HG02943 (cell line): ENCODE results near the gene TMEM45A.
"Not testable (repeated sequence)": the region's sequence is repeated elsewhere in the genome, so short reads cannot be mapped to it uniquely, and the experiment has no call there.

Experiments used
- ATAC-seq: cut with Tn5 transposase; IDR thresholded peaks from one replicate; pipeline ENCODE4 v1.9.1; 2021; ENCODE audit warnings: mild to moderate bottlenecking, low read depth, moderate library complexity; ENCODE audit not compliant: unreplicated experiment

Gene TMEM45A, protein sequence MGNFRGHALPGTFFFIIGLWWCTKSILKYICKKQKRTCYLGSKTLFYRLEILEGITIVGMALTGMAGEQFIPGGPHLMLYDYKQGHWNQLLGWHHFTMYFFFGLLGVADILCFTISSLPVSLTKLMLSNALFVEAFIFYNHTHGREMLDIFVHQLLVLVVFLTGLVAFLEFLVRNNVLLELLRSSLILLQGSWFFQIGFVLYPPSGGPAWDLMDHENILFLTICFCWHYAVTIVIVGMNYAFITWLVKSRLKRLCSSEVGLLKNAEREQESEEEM

DNA sequence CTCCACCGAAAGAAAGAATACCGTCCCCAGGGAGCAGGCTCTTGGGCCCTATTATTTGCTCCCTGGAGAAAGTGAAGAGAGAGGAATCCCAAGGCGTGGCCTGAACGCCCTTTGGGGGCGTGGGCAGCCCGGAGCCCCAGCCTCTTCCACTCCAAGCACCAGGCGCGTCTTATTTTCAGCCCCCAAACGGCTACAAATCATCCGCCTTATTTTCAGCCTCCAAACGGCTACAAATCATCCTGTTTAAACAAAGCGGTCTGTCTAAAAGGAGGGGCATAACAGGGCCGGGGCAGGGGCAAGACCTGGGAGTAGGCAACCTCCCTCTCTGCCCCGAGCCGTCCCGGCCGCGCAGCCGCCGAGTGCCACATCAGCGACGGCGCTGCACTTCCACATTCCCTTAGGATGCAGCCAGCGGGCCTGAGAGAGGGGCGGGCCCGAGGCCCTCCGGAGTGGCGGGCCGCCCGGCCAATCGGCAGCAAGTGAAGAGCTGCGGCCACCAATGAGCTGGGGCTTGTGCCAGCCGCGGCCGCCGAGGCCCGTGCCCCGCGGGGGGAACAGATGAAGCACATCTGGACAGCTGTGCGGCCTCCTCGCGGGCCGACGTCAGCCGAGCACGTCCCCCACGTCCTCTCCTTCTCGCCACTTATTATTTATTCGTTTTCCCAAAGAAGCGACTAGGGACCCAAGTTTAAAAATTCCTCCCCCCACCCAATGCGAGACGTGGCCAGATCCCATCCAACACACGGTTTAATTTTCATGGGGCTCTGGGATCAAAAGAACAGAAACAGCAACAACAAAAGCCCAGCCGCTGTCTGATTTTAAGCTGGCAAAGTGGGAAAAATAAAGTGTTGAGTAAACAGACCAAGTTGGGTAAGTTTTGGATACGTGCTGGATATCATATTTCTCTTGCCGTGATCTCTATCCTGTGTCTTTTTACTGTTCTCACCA is at the start of gene TMEM45A:
TSS of gene TMEM45A (plus strand) at position 561 of the 948 bp plus-strand sequence. CDS start 62,593 bp downstream, outside the sequence.
- peak; percentile 98 for ATAC-seq

DNA sequence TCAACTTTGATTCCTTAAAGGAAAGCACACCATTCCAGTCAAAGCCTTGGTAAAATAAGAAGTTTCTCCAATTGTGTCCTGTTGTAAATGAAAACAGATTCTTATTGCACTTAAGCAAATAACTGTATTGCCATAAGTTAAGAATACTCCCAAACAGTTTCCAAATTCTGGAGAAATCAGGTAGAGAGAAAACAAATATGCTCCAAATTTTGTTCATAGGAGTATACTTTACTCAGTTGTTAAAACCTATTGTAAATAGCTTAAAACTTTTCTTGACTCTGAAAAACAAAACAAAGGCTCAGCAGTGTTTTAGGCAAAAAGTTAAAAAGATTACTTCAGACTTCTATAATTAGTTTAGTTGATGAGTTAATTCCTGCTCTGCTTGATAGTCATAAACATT is 48.7 kb upstream of the TMEM45A start:
- ATAC-seq = no peak

DNA sequence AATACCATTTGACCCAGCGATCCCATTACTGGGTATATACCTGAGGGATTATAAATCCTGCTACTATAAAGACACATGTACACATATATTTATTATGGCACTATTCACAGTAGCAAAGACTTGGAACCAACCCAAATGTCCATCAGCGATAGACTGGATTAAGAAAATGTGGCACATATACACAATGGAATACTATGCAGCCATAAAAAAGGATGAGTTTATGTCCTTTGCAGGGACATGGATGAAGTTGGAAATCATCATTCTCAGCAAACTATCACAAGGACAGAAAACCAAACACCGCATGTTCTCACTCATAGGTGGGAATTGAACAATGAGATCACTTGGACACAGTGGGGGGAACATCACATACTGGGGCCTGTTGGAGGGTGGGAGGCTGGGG is 45.4 kb upstream of the TMEM45A start:
- not testable (repeated sequence) for ATAC-seq

DNA sequence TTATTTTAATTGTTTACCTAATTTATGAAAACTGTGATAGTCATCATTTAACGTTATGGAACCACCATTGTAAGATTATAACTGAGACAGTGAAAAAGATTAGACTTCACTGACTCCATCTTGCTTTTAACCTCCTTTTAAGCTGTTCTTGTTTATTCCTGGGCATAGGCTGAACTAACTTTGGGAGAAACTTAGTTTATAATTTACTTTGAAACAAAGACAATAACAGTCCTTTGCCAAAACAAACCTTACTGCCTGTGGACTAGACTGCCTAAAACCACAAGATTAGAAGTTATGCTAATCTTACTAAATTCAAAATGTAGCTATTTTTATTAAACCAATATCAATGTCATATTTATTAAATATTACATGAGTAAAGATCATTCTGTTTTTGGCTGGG is 44.3 kb upstream of the TMEM45A start:
- no peak for ATAC-seq

DNA sequence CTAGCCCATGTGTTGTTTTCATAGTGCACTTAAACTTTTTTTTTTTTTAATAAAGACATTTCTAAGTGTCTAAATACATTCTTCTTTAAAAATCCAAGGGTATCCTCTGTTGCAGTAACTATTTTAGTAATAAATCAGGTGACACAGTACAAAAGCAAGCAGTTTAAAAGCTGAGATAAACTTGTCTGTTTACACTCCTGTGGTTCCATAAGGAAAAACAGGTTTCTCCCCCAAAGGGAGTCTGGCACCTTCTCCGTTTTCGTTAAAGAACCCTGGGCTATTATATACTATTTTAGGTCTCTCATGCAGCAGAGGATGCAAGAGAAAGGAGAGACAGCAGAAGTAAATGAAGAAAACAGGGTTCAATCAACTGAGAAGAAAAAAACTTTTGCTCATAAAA is 43.2 kb upstream of the TMEM45A start:
- ATAC-seq = no peak

DNA sequence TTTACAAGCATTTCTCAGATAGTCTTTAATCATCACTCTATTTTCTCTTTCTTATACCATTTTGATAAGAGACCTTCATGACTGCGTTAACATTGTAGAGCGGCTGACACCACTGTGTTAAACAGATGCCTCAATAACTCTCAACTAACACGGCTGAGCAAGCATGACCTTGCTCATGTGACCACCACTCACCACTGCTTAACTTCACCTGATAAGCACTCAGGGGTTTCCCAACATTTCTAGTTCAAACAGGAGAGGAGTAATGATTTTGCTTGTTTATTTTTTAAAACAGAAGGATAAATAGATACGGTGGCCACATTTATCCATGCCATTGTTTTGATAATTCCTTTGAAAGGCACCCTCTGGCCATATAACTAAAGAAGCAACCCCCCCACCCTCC is 37.7 kb upstream of the TMEM45A start:
- no peak for ATAC-seq

DNA sequence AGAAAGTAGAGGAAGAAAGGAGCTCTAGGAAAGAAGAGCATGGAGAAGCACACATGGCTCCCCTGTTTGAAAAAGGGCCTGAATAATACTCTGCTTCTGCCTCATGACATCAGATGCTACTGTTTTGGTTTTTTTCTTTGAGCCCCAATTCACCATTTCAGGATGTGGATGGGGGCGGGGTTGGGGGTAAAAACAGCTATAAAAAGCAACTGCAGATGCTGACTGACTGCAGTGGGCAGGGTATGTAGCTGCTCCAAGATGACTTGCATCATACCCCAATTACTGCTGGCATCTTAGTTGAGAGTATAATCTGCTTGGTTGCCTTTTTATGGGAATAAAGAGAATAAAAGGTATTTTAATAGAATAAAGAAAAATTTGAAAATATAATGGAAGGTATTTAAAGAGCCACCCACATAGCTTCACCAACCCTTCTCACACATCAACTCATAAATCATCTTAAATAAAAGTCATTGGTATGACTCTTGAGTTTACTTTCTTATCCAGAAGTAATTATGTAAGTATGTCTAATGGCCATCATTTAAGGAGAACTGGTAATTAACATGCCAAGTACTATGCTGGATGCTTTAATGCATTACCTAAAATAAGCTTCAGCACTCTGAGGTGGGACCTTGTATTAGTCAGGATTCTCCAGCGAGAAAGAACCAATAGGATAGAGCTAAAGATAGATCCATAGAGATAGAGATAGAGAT is 36.4 kb upstream of the TMEM45A start:
- ATAC-seq = no peak

DNA sequence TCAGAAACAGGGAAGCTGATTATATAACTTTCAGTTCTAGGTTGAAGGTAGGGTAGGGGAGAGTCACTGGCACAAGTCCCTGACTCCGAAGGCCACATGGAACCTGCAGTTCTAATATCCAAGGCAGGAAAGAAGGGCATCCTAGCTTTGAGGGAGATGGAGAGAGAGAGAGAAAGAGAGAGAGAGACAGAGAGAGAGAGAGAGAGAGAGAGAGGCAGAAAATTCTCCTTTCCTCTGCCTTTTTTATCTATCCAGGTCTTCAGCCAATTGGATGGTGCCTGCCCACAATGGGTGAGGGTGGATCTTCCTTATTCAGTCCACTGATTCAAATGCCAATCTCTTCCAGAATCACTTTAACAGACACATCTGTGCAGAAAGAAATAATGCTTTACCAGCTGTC is 35.7 kb upstream of the TMEM45A start:
- no peak for ATAC-seq

DNA sequence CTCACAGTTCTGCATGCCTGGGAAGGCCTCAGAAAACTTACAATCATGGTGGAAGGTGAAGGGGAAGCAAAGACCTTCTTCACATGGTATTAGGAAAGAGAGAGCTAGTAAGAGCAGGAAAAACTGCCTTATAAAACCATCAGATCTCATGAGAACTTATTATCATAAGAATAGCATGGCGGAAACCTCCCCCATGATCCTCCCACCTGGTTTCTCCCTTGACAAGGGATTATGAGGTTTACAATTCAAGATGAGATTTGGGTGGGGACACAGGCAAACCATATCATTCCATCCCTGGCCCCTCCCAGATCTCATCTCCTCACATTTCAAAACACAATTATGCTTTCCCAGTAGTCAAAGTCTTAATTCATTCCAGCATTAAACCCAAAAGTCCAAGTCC is 34.6 kb upstream of the TMEM45A start:
- no peak for ATAC-seq

DNA sequence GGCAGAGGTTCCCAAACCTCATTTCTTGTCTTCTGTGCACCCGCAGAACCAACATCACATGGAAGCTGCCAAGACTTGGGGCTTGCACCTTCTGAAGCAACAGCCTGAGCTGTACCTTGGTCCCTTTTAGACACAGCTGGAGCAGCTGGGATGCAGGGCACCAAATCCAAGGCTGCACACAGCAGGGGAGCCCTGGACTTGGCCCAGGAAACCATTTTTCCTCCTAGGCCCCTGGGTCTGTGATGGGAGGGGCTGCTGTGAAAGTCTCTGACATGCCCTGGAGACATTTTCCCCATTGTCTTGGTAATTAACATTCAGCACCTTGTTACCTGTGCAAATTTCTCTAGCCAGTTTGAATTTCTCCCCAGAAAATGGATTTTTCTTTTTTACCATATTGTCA is 33.6 kb upstream of the TMEM45A start:
- no peak for ATAC-seq

DNA sequence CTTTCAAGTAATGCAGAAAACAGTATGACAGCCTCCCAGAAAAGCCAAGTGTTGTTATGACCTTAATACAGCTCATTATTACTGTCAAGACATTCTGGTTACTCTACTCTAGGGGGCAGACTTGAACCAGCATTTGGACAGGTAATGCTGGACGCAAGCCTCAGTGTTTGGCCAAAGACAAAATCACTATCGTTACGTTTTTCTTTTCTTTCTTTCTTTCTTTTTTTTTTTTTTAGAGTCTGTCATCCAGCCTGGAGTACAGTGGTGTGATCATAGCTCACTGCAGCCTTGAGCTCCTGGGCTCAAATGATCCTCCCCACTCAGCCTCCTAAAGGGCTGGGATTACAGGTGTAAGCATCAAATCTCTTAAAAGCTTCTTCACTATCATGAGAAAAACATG is 29.4 kb upstream of the TMEM45A start:
- peak; percentile 83 for ATAC-seq

DNA sequence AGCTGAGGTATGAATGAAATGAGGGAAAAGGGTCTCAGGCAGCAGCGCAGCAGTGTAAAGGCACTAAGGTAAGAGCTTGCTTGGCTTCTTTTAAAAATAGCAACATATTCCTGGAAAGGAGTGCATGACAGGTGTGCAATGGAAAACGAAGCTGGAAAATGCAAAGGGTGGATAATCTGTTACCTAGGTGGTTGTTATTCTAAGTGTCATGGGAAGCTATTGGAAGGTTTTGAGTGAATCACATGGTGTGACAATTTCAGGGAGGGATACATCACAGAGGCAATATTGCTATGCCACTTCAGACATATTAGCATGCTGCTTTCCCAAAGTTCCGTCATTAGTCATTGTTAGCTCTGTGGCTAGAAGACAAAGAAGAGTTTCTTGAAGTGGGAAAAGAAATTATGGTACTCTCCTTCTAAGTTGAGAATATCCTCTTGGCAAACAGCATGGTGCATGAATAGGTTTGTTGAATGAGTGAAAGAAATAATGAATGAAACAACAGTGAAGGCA is 28.7 kb upstream of the TMEM45A start:
- ATAC-seq = no peak

DNA sequence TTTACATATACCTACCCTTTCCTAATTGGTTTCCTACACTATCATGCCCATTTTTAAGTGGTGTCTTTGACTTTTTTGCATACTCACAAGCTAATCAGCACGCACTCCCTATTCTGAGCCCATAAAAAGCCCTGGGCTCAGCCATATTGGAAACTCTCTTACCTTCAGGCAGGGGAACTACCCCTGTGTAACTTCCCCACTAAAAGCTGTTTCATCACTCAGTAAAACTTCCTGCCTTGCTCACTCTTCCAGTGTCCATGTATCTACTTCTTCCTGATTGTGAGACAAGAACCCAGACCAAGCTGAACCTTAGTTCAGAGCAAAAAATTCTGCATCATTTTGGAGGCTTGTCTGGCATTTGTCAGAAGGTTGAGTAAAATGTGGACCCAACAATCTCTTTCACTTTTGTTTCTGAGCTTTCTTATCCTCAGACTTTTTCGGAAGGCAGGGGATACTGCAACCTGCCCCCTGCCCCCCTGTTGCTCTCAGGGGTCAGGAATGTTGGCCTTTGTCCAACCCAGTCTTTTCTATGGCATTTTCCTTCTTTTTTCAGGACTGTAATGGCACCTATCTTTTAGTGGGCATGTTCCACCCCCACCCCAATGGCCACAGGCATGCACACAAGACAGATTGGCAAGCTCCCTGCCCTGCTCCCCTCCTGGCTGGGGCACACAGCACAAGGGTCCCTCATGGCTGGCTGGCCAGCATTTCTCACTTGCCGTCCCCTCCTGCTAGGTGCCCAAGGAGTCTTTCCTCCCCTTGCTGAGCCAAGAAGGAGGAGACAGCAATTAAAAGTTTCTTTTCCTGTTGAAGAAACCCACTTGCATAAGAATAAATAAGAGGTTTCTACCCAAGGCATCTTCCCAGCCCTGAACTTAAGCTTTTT is 26.3 kb upstream of the TMEM45A start:
- no peak for ATAC-seq

DNA sequence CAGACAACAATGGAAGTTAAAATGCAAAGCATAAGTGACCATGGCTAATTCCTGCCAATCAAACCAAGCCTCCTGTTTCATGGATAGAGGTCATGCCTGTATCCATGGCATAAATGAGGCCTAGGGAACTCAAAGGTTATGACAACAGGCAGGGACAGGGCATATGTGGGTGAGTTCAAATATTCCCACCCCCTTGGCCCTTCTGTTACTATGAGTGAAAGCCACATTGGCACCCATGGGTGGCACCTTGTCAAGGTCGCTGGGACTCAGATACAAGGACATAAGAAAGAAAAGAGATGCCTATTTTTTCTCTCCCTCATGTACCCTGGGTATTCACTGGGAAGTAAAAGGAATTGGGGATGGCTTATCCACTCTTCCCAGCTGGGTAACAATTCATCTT is 25.3 kb upstream of the TMEM45A start:
- ATAC-seq = no peak

DNA sequence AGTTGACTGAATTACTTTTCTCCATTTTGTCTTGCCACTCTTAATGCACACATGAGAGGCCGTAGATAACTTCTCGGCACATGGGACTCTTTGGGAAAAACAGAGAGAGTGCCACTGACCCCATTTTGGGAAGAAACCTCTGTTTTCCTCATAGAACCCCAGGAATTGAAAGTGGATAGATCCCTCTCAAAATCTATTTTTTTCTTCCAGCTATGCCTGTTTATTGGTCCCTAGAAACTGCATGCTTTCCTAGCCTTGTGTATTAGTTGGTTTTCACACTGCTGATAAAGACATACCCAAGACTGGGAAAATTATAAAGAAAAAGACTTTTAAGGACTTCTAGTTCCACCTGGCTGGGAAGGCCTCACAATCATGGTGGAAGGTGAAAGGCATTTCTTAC is 23.7 kb upstream of the TMEM45A start:
- no peak for ATAC-seq

DNA sequence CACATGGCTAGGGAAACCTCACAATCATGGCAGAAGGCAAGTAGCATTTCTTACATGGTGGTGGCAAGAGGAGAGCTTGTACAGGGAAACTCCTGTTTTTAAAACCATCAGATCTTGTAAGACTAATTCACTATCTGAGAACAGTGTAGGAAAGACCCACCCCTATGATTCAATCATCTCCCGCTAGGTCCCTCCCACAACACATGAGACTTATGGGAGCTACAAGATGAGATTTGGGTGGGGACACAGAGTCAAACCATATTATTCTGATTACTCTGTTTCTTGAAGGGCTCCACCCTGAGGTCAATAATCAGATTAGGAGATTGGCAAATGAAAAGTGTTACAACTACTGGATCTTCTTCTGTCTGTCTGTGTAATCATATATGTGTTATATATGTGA is 21.5 kb upstream of the TMEM45A start:
- ATAC-seq = no peak

DNA sequence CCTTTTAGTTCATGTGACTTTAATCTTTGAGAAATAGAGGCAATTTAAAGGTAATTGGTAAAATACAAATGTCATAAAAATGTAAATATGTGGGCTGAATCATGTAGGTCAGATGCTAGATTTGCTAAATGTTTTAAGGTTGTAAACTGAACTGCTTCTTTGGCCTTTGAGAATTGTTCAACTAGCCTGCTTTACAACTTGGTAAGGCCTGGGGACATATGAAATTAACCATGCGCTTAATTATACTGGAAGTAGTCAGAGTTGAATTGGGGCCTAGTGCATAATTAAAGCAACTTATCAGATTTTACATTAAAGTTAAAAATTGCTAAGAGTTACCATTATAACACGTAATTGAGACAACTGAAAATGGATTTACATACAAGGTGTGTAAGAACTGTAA is 21.0 kb upstream of the TMEM45A start:
- no peak for ATAC-seq

DNA sequence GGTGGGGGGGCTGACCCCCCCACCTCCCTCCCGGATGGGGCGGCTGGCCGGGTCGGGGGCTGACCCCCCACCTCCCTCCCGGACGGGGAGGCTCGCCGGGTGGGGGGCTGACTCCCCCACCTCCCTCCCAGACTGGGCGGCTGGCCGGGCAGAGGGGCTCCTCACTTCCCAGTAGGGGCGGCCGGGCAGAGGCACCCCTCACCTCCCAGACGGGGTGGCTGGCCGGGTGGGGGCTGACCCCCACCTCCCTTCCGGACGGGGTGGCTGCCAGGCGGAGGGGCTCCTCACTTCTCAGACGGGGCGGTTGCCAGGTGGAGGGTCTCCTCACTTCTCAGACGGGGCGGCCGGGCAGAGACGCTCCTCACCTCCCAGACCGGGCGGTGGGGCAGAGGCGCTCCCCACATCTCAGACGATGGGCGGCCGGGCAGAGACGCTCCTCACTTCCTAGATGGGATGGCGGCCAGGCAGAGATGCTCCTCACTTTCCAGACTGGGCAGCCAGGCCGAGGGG is 14.5 kb upstream of the TMEM45A start:
- ATAC-seq = not testable (repeated sequence)

DNA sequence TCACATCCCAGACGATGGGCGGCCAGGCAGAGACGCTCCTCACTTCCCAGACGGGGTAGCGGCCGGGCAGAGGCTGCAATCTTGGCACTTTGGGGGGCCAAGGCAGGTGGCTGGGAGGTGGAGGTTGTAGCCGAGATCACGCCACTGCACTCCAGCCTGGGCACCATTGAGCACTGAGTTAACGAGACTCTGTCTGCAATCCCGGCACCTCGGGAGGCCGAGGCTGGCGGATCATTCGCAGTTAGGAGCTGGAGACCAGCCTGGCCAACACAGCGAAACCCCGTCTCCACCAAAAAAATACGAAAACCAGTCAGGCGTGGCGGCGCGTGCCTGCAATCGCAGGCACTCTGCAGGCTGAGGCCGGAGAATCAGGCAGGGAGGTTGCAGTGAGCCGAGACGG is 13.9 kb upstream of the TMEM45A start:
- ATAC-seq = not testable (repeated sequence)

DNA sequence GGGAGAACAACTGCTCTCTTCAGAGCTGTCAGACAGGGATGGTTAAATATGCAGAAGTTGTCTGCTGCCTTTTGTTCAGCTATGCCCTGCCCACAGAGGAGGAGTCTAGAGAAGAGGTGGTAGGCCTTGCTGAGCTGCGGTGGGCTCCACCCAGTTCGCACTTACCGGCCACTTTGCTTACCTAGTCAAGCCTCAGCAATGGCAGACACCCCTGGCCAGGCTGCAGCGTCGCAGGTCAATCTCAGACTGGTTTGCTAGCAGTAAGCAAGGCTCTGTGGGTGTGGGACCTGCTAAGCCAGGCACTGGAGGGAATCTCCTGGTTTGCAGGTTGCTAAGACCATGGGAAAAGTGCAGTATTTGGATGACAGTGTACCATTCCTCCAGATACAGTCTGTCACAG is 12.3 kb upstream of the TMEM45A start:
- no peak for ATAC-seq
